ENCODE measurements around the gene HHAT.

HHAT gene

DNA sequence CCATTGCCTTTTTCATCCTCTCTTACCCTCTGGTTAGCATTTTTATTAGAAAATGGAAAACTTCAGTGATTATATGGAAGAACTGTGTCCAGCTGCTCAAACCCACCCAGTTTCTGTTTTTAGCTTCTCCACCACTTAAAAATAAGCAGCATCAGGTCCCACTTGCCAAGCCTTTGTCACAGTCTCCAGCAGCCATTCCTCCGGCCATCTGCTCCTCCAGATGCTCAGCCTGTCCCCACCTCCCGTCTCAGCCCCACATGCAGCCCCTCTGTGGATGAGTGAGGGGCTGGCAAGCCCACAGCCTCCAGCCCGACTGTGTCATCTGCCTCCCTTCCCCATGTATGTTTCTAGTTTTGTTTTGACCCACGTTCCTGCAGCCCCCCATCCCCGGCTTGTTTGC is 289.7 kb downstream of the HHAT start:
- no peaks in the 10 kb centered on the region for H3K9me2 ChIP-seq (replicated peaks; ENCODE audit: low read depth, low read length)
- no peaks in the 10 kb centered on the region for H3K4me1 ChIP-seq (ENCODE audit: insufficient read depth, low read length, poor library complexity, severe bottlenecking)
- no peak overlapping the region for H2AFZ ChIP-seq (ENCODE audit: low read length)
- no peak overlapping the region for H3K4me2 ChIP-seq (ENCODE audit: low read depth, low read length, poor library complexity, severe bottlenecking)
- no peaks in the 10 kb centered on the region for H3F3A ChIP-seq (ENCODE audit: low read depth)
- H4K20me1 ChIP-seq (ENCODE audit: insufficient read depth, low read length, poor library complexity, severe bottlenecking): no peaks in the 10 kb centered on the region
- no peak overlapping the region for H3K9ac ChIP-seq (ENCODE audit: low read depth, low read length, poor library complexity, severe bottlenecking)
- no peaks in the 10 kb centered on the region for H3K9me3 ChIP-seq (ENCODE audit: insufficient read depth, low read depth, low read length)
- TF ChIP-seq, protein P1, sequence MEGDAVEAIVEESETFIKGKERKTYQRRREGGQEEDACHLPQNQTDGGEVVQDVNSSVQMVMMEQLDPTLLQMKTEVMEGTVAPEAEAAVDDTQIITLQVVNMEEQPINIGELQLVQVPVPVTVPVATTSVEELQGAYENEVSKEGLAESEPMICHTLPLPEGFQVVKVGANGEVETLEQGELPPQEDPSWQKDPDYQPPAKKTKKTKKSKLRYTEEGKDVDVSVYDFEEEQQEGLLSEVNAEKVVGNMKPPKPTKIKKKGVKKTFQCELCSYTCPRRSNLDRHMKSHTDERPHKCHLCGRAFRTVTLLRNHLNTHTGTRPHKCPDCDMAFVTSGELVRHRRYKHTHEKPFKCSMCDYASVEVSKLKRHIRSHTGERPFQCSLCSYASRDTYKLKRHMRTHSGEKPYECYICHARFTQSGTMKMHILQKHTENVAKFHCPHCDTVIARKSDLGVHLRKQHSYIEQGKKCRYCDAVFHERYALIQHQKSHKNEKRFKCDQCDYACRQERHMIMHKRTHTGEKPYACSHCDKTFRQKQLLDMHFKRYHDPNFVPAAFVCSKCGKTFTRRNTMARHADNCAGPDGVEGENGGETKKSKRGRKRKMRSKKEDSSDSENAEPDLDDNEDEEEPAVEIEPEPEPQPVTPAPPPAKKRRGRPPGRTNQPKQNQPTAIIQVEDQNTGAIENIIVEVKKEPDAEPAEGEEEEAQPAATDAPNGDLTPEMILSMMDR (conservative IDR thresholded peaks at IDR 0.05; ENCODE audit: low read length): no peak
- TF ChIP-seq EZH2phosphoT487 (IDR thresholded peaks at IDR 0.05; ENCODE audit: borderline replicate concordance): no peak
- H3K27me3 ChIP-seq (ENCODE audit: insufficient read depth, low read length, poor library complexity, severe bottlenecking): no peaks in the 10 kb centered on the region
- no peak overlapping the region for H3K4me3 ChIP-seq (ENCODE audit: low read length, poor library complexity, severe bottlenecking)
- no peaks in the 10 kb centered on the region for H3K36me3 ChIP-seq (ENCODE audit: insufficient read depth, low read length)
- H3K79me2 ChIP-seq (ENCODE audit: insufficient read depth, low read length): no peaks in the 10 kb centered on the region

DNA sequence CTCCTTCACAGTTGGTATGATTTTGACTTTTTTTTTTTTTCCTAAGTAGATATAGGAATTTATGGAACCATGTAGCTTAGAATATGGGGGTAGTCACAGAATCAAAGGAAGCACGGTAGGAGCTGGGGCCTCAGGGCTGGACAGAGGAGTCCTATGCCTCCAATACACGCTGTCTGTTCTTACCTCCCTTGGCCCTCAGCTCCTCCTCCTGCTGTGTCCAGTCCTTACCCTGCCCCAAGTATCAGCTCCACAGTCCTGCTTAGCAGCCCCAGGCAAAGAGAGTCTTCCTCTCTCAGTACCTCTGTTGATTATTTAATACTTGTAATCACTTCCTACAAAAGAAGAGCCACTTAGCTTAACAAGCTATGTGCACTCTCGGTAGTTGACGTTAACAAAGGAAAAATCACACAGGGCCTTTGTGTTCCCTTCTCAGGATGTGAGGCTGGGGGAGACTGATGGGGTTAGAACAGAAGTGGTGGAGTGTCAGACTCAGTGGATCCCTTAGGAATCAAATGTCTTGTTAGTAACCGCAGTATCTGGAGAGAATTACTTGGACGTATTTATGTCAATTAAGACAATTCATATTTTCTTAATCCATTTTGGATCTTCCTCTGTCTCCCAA is 292.3 kb downstream of the HHAT start:
- Histone ChIP-seq H3K9me3 (ENCODE audit: insufficient read depth, low read depth, low read length) (no peaks in the 10 kb centered on the region), H3K9ac (ENCODE audit: low read depth, low read length, poor library complexity, severe bottlenecking) (no peak overlapping the region), H3K4me1 (ENCODE audit: insufficient read depth, low read length, poor library complexity, severe bottlenecking) (no peaks in the 10 kb centered on the region), H3K27me3 (ENCODE audit: insufficient read depth, low read length, poor library complexity, severe bottlenecking) (no peaks in the 10 kb centered on the region), H3K36me3 (ENCODE audit: insufficient read depth, low read length) (no peaks in the 10 kb centered on the region), H3K4me3 (ENCODE audit: low read length, poor library complexity, severe bottlenecking) (no peak overlapping the region), H2AFZ (ENCODE audit: low read length) (no peak overlapping the region), H3K4me2 (ENCODE audit: low read depth, low read length, poor library complexity, severe bottlenecking) (no peak overlapping the region), H3K79me2 (ENCODE audit: insufficient read depth, low read length) (no peaks in the 10 kb centered on the region), H3K9me2 (replicated peaks; ENCODE audit: low read depth, low read length) (no peaks in the 10 kb centered on the region), H3F3A (ENCODE audit: low read depth) (no peaks in the 10 kb centered on the region), H4K20me1 (ENCODE audit: insufficient read depth, low read length, poor library complexity, severe bottlenecking) (no peaks in the 10 kb centered on the region)
- no peak for TF ChIP-seq EZH2phosphoT487 (IDR thresholded peaks at IDR 0.05; ENCODE audit: borderline replicate concordance)
- TF ChIP-seq, protein P1 (conservative IDR thresholded peaks at IDR 0.05; ENCODE audit: low read length): no peak

- H3K4me3 ChIP-seq (ENCODE audit: low read length, poor library complexity, severe bottlenecking): no peak overlapping the region
- no peaks in the 10 kb centered on the region for H3K79me2 ChIP-seq (ENCODE audit: insufficient read depth, low read length)
- no peaks in the 10 kb centered on the region for H3K36me3 ChIP-seq (ENCODE audit: insufficient read depth, low read length)
- no peaks in the 10 kb centered on the region for H3K4me1 ChIP-seq (ENCODE audit: insufficient read depth, low read length, poor library complexity, severe bottlenecking)
- H3K27me3 ChIP-seq (ENCODE audit: insufficient read depth, low read length, poor library complexity, severe bottlenecking): no peaks in the 10 kb centered on the region
- H2AFZ ChIP-seq (ENCODE audit: low read length): no peak overlapping the region
- H3K9me2 ChIP-seq (replicated peaks; ENCODE audit: low read depth, low read length): no peaks in the 10 kb centered on the region
- no peaks in the 10 kb centered on the region for H4K20me1 ChIP-seq (ENCODE audit: insufficient read depth, low read length, poor library complexity, severe bottlenecking)
- H3F3A ChIP-seq (ENCODE audit: low read depth): no peaks in the 10 kb centered on the region
- no peaks in the 10 kb centered on the region for H3K9me3 ChIP-seq (ENCODE audit: insufficient read depth, low read depth, low read length)
- TF ChIP-seq, protein P1 (conservative IDR thresholded peaks at IDR 0.05; ENCODE audit: low read length): no peak
- TF ChIP-seq EZH2phosphoT487 (IDR thresholded peaks at IDR 0.05; ENCODE audit: borderline replicate concordance): no peak
- H3K9ac ChIP-seq (ENCODE audit: low read depth, low read length, poor library complexity, severe bottlenecking): no peak overlapping the region
- H3K4me2 ChIP-seq (ENCODE audit: low read depth, low read length, poor library complexity, severe bottlenecking): no peak overlapping the region
These were observed 293.0 kb downstream of the HHAT start for GRCh38 chr1:210621712-210622111.

Data from Loucy (cell line).